HG02973 (cell line): Measurements from ENCODE around the gene LRFN4.
"Not testable (repeated sequence)": the region's sequence is repeated elsewhere in the genome, so short reads cannot be mapped to it uniquely, and the experiment has no call there.

Experiments
- ATAC-seq: cut with Tn5 transposase; IDR thresholded peaks from one replicate; pipeline ENCODE4 v1.9.1; 2021; ENCODE audit warnings: moderate library complexity; ENCODE audit not compliant: unreplicated experiment

Gene LRFN4

GRCh38 chr11:66856496-66857233, at the start of gene LRFN4:
LRFN4 (plus strand) TSS chr11:66857064; CDS start chr11:66857745, 681 bp downstream.
- ATAC-seq = peak; percentile 24

GRCh38 chr11:66809592-66809991, 47.3 kb upstream of the LRFN4 start:
- ATAC-seq = no peak

DNA sequence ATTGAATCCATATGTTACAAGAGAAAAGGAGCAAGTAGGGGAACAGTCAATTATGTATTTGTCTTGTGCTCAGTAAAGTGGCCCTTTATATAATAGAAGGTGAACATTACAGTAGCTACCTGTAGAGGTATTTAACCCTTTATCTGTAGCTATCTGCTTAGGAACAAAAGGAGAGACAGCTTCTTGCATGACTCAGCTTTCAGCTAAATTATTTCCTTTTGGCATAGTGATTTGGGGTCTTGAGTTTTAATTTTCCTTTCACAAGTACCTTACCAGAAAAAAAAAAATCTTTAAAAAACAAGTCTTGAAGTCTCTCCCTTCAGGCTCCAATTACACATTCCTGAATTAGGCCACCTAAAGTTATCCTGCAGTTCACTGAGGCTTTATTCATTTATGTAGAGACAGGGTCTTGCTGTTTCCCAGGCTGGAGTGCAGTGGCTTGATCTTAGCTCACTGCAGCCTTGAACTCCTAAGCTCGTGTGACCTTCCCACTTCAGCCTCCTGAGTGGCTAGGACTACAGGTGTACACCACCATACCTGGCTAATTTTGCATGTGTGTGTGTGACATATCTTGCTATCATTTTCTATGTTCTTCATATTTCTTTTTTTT, 46.2 kb upstream of the LRFN4 start:
- no peak for ATAC-seq

GRCh38 chr11:66814678-66815077, 42.2 kb upstream of the LRFN4 start:
- ATAC-seq = no peak

DNA sequence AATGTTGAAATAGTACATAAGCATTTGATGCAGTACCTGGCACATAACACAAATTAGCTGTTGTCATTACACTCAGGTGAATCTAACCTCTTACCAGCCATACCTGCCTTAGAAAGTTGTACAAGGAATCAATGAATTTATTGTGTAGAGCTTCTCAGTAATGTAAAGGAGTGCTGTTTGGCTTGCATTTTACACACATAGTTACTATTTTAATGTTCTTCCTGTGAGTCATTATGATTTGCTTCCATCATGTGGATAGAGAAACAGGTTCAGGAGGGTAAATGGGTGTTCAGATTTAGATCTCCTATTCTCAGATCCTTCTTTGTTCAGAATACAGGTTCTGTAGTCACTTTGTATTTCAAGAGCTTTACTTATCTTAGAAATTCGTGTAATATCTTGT, 41.2 kb upstream of the LRFN4 start:
- ATAC-seq = no peak

GRCh38 chr11:66818231-66818955, 38.5 kb upstream of the LRFN4 start:
- ATAC-seq = no peak

DNA sequence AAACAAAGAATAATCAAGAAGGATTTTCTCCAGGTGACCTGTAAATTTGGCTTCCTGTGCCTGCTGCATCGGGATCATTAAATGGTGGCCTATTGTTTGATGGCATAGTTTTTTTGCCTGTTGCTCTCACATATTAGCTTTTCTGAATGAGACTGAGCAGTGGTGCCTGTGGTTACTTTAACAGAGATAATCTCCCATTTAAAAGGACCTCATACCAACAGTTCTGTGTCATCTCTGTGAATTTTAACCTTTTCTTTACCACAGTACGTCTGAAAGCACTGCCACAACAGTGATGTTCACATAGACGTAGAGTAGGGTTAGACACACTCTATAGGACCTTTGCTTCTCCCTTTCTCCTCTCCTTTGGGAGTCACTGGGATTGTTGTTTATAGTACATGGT, 36.5 kb upstream of the LRFN4 start:
- no peak for ATAC-seq

DNA sequence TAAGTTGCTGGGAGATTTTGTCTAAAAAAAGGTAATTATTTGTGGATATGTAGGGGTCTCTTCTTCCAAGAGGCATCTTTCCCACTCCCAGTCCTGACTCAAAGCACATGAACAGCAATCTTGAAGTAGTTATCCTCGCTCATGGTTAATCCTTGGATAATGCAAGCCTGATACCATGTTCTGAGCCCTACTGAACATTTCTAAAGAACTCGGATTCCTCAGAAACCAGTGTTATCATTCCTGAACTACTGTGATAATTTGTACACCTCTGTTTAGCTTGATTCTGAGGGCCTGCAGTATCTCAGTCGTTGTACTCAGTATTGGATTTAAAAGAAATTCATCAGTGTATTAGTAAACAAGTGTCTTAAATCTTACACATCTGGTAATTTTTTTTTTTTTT, 36.0 kb upstream of the LRFN4 start:
- no peak for ATAC-seq

- no peak for ATAC-seq
Measured at GRCh38 chr11:66823700-66824099, 33.2 kb upstream of the LRFN4 start.

- ATAC-seq = not testable (repeated sequence)
Measured at GRCh38 chr11:66824573-66824972, 32.3 kb upstream of the LRFN4 start.

DNA sequence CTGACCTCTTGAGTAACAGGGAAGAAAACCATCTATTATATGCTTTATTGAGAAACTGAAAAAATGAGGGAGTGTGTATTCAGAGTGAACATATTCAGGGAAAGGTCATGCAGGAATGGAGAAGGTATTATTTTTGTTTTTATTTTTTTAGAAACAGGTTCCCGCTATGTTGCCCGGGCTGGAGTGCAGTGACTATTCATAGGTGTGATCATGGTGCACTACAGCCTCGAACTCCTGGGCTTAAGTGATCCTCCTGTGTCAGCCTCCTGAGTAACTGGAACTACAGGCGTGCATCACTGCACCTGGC, 22.4 kb upstream of the LRFN4 start:
- ATAC-seq = no peak

DNA sequence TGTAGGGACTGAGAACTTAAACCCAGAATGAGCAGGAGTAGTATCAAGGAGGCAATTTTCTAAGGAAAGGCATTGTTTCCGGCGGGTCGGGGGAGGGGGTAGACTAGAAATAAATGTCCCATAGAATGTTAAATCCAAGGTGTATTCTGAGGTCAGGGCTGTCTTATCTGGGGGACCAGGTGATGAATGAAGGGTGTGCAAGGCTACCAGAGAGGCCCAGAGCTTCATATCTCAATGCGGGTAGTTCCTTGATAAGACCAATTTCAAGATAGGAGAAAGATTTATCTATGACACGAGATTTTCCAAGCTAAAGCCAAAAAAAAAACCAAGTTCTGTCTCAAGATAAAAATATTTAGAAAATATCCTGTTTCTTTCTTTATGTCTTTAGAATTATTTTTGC, 21.9 kb upstream of the LRFN4 start:
- no peak for ATAC-seq

DNA sequence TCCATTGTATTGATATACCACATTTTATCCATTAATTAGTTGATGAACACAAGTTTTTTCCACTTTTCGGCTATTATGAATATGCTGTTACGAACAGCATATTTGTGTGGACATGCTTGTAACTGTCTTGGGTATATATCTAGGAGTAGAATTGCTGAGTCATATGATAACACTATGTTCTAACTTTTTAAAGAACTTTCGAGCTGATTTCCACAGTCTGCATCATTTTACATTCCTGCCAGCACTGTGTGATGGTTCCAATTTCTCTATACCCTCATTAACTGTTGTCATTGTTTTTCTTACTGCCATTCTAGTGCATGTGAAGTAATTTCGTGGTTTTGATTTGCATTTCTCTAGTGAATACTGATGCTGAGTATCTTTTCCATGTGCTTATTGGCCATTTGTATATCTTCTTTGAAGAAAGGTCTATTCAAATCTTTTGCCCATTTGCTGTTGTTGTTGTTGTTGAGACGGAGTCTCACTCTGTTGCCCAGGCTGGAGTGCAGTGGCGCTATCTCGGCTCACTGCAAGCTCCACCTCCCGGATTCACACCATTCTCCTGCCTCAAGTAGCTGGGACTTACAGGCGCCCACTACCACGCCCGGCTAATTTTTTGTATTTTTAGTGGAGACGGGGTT, 21.0 kb upstream of the LRFN4 start:
- no peak for ATAC-seq

DNA sequence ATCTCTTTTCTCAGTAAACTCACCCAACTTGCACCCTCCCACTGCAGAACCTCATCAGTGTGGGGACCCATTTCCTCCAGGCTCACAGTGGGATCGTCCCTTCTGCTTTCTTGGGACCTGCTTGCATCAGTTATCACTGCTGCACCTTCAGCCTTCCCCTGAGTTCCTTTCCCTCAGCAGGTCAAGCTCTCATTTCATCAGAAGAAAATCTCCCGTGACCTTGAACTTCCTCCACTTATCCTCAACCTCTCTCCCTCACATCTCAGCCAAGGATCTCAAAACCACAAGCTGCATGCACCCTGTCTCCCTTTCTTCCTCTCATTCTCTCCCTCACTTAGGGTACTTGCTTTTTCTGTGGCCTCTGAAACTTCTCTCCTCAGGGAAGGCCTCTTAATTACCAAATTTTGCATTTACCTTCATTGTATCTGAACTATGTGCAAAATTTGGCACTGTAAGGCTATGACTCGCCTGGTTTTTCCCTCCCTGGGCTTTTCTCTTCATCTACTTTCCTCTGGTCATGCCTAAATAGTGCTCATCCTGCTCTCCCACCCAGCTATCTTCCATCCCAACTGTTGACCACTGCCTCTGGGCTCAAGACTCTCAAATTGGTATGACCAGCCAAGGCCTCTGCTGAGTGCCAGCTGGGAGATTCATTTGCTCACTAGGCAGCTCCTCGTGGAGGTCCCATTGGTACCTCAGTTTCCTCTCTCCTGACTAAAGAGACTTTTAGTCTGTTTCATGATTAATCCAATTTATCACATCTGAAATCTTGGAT, 16.4 kb upstream of the LRFN4 start:
- no peak for ATAC-seq

DNA sequence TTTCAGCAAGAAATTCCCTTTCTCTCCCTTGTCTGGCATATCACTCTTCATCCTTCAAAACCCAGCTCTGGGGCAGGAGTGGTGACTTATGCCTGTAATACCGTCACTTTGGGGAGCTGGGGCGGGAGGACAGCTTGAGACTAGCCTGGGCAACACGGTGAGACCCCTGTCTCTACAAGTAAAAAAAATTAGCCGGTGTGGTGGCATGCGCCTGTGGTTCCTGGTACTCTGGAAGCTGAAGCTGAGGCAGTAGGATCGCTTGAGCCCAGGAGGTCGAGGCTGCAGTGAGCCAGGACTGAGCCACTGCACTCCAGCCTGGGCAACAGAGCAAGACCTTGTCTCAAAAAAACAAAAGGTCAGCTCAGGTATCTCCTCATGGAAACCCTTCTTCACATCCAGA, 15.0 kb upstream of the LRFN4 start:
- no peak for ATAC-seq

DNA sequence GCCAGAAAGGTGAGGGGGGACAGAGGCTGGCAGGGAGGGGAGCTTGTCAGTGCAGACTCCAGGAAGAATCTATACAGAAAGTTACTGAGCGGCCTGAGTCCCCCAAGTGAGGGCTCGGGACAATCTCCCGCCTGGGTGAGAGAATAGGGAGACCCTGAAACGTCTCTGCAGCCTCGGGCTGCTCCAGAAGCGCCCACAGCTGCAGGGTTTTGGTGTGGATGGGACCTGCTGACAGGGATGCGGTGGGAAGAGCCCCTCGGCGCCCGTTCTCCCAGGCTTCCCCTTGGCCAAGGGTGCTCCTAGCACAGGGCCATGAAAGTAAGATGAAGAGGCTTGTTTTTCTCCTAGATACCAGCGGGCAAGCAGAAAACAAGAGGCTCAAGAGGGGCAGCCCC, 14.4 kb upstream of the LRFN4 start:
- peak; percentile 2 for ATAC-seq

DNA sequence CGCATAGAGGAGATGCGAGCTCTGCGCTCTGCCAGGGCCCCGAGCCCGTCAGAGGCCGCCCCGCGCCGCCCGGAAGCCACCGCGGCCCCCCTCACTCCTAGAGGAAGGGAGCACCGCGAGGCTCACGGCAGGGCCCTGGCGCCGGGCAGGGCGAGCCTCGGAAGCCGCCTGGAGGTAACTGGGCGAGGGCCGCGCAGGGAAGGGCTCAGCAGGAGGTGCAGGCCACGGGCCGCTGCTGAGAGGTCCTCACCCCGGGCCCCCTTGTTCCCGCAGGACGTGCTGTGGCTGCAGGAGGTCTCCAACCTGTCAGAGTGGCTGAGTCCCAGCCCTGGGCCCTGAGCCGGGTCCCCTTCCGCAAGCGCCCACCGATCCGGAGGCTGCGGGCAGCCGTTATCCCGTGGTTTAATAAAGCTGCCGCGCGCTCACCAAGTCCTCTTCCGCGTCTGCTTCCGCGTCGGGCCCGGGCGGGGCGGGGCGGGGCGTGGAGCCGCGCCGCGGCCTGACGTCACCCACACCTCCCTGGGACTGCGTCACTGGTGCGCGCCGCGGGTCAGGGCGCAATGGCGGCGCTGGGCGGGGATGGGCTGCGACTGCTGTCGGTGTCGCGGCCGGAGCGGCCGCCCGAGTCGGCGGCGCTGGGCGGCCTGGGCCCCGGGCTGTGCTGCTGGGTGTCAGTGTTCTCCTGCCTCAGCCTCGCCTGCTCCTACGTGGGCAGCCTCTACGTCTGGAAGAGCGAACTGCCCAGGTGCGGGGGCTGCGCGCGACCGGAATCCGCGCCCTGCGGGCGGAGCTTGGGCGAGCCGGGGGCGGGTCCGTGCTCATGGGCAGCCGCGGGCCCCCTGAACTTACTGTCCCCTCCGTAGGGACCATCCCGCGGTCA, 13.7 kb upstream of the LRFN4 start, which contains the start of gene RCE1:
TSS of gene RCE1 (plus strand) at position 546 of the 880 bp plus-strand sequence. CDS start at position 561, 15 bp downstream.
- ATAC-seq = peak; percentile 67

- ATAC-seq = no peak
Measured at GRCh38 chr11:66843776-66844495, 12.9 kb upstream of the LRFN4 start.

- ATAC-seq = no peak
Measured at GRCh38 chr11:66844496-66845142, 12.2 kb upstream of the LRFN4 start.
